Ovary (tissue), 3 donors: Measurements from ENCODE around the gene NNAT.

Experiments
- EP300 ChIP-seq: sonication (generic); formaldehyde crosslinking; IDR thresholded peaks from one replicate; pipeline ENCODE4 v1.6.1; 2017; ENCODE audit warnings: antibody characterized with exemption
- POLR2A ChIP-seq: fragments of 450-650 bp; IDR thresholded peaks from one replicate; pipeline ENCODE4 v1.6.1; 2017; ENCODE audit warnings: antibody characterized with exemption, mild to moderate bottlenecking, moderate library complexity
- TF ChIP-seq, protein P1 (sequence below), 3 donors: fragments of 450-650 bp in 2 of 3; fragments of 200-600 bp in 1 of 3; IDR thresholded peaks; one replicate each; pipeline versions ENCODE4 v1.5.1 to v1.8.0; 2016 to 2022; ENCODE audit warnings: antibody characterized with exemption in 3 of 3, mild to moderate bottlenecking in 1 of 3
- donor health status: DM: no; HTN: no; CAD: no.

DNA sequence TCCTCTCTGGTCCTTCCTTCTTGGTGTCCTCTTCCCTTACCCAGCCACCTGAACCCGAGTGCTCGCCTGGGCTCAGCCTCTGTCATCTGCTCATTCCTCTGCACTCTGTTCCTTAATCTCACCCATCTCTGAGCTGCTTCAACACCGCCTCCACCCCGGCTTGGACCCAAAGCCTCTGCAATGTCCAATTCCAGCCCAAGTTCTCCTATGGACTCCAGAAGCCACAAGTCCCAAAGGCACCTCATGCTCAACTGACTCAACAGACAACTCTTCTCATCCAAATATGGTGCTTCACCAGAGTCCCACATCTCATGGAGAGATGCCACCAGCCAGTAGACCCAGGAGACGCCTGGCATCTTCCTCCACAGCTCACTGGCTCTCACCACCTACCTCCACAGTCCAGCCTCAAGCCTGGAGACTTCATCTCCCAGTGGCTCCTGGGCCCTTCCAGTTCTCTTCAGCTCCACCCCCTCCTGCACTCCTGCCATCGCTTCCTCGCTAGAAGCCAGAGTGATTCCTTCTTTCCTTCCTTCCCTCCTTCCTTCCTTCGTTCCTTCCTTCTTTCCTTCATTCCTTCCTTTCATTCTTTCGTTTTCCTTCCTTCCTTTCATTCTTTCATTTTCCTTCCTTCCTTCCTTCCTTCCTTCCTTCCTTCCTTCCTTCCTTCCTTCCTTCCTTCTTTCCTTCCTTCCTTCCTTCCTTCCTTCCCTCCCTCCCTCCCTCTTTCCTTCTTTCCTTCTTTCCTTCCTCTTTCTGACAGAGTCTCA, 40.9 kb upstream of the NNAT start:
- TF ChIP-seq, protein P1, sequence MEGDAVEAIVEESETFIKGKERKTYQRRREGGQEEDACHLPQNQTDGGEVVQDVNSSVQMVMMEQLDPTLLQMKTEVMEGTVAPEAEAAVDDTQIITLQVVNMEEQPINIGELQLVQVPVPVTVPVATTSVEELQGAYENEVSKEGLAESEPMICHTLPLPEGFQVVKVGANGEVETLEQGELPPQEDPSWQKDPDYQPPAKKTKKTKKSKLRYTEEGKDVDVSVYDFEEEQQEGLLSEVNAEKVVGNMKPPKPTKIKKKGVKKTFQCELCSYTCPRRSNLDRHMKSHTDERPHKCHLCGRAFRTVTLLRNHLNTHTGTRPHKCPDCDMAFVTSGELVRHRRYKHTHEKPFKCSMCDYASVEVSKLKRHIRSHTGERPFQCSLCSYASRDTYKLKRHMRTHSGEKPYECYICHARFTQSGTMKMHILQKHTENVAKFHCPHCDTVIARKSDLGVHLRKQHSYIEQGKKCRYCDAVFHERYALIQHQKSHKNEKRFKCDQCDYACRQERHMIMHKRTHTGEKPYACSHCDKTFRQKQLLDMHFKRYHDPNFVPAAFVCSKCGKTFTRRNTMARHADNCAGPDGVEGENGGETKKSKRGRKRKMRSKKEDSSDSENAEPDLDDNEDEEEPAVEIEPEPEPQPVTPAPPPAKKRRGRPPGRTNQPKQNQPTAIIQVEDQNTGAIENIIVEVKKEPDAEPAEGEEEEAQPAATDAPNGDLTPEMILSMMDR (IDR thresholded peaks at IDR 0.05), result no peak
- no peak for TF ChIP-seq POLR2A
- no peak for TF ChIP-seq EP300
